GM23338 (cell line): Measurements from ENCODE around the gene CNOT4. TPM values are rescaled to one million over a fixed set of nuclear protein-coding genes. Genes with fewer than 3 reads are reported as not detected.

Experiments
- ATAC-seq: fragments of 200-7000 bp; cut with Tn5 transposase; 3 replicates; pipeline ENCODE4 v1.9.1; 2020
- DNase-seq: peaks from one replicate; pipeline ENCODE4 v3.0.0-alpha.2; 2015; ENCODE audit warnings: low spot score
- H2AFZ ChIP-seq: fragments of 200-600 bp; sonication (generic); 2 replicates; pipeline ENCODE4 v1.8.0; 2016; ENCODE audit warnings: antibody characterized with exemption, mild to moderate bottlenecking, moderate library complexity
- H3F3A ChIP-seq: fragments of 200-600 bp; sonication (generic); replicated peaks from 2 replicates; pipeline ENCODE4 v1.8.0; 2017; ENCODE audit warnings: antibody characterized with exemption, mixed run types, low read depth
- H3K27ac ChIP-seq: fragments of 200-600 bp; sonication (generic); 2 replicates; pipeline ENCODE4 v1.6.1; 2016; ENCODE audit warnings: low read depth
- H3K27me3 ChIP-seq: fragments of 200-600 bp; sonication (generic); 2 replicates; pipeline ENCODE4 v1.8.0; 2016; ENCODE audit warnings: mild to moderate bottlenecking, mixed run types, moderate library complexity; ENCODE audit not compliant: insufficient read depth
- H3K36me3 ChIP-seq: fragments of 200-600 bp; sonication (generic); 2 replicates; pipeline ENCODE4 v1.8.0; 2016; ENCODE audit warnings: mild to moderate bottlenecking; ENCODE audit not compliant: insufficient read depth
- H3K4me1 ChIP-seq: fragments of 200-600 bp; sonication (generic); 2 replicates; pipeline ENCODE4 v1.8.0; 2016; ENCODE audit warnings: mild to moderate bottlenecking, moderate library complexity; ENCODE audit not compliant: insufficient read depth
- H3K4me2 ChIP-seq: fragments of 200-600 bp; sonication (generic); 2 replicates; pipeline ENCODE4 v1.7.1; 2017; ENCODE audit warnings: mixed run types
- H3K4me3 ChIP-seq: fragments of 200-600 bp; sonication (generic); 2 replicates; pipeline ENCODE4 v1.6.1; 2016; ENCODE audit warnings: mixed run types
- H3K79me2 ChIP-seq: fragments of 200-600 bp; sonication (generic); replicated peaks from 2 replicates; pipeline ENCODE4 v1.8.0; 2017; ENCODE audit warnings: mild to moderate bottlenecking; ENCODE audit not compliant: insufficient read depth
- H3K9me2 ChIP-seq: fragments of 200-600 bp; sonication (generic); 2 replicates; pipeline ENCODE4 v1.8.0; 2017; ENCODE audit not compliant: insufficient read depth
- H4K20me1 ChIP-seq: fragments of 200-600 bp; sonication (generic); replicated peaks from 2 replicates; pipeline ENCODE4 v1.8.0; 2017; ENCODE audit warnings: mild to moderate bottlenecking; ENCODE audit not compliant: insufficient read depth
- H3K27ac Mint-ChIP-seq: 2 replicates; pipeline ENCODE4 v1.8.0; 2020; ENCODE audit warnings: inconsistent platforms, mild to moderate bottlenecking, moderate library complexity, mixed read lengths
- H3K27me3 Mint-ChIP-seq: 3 replicates; pipeline ENCODE4 v1.8.0; 2022; ENCODE audit warnings: low read depth, mild to moderate bottlenecking, moderate library complexity, mixed read lengths, inconsistent platforms; ENCODE audit not compliant: insufficient read depth, poor library complexity
- H3K36me3 Mint-ChIP-seq: 3 replicates; pipeline ENCODE4 v1.8.0; 2021; ENCODE audit warnings: low read depth, mild to moderate bottlenecking, inconsistent platforms, moderate library complexity, mixed read lengths
- H3K4me1 Mint-ChIP-seq: 3 replicates; pipeline ENCODE4 v1.8.0; 2020; ENCODE audit warnings: mild to moderate bottlenecking, inconsistent platforms, mixed read lengths
- H3K4me3 Mint-ChIP-seq: 3 replicates; pipeline ENCODE4 v1.8.0; 2021; ENCODE audit warnings: moderate library complexity, mild to moderate bottlenecking, inconsistent platforms, mixed read lengths
- H3K9me3 Mint-ChIP-seq: 3 replicates; pipeline ENCODE4 v1.8.0; 2020; ENCODE audit warnings: moderate library complexity, mild to moderate bottlenecking, inconsistent platforms, mixed read lengths
- CTCF ChIP-seq, 2 experiments: fragments of 200-600 bp in 1 of 2; sonication (generic) in 1 of 2; conservative IDR thresholded peaks; 2 replicates each; pipeline versions ENCODE4 v1.5.1 to v1.6.1; 2016 to 2017; ENCODE audit warnings: antibody characterized with exemption in 2 of 2, low read depth in 2 of 2, mild to moderate bottlenecking in 2 of 2, moderate library complexity in 1 of 2
- ETS1 ChIP-seq: IDR thresholded peaks from 2 replicates; pipeline ENCODE4 v1.6.1; 2016; ENCODE audit warnings: antibody characterized with exemption
- EZH2phosphoT487 ChIP-seq: fragments of 200-600 bp; sonication (generic); IDR thresholded peaks from one replicate; pipeline ENCODE4 v1.8.1; 2018; ENCODE audit warnings: antibody characterized with exemption; ENCODE audit not compliant: unreplicated experiment
- JUNB ChIP-seq: IDR thresholded peaks from one replicate; pipeline ENCODE4 v1.6.1; 2016; ENCODE audit warnings: antibody characterized with exemption; ENCODE audit not compliant: unreplicated experiment
- NANOG ChIP-seq: IDR thresholded peaks from 2 replicates; pipeline ENCODE4 v1.6.1; 2016; ENCODE audit warnings: antibody characterized with exemption, borderline replicate concordance
- POLR2AphosphoS5 ChIP-seq: IDR thresholded peaks from 2 replicates; pipeline ENCODE4 v1.6.1; 2016; ENCODE audit warnings: antibody characterized with exemption, low read depth
- STAT1 ChIP-seq: IDR thresholded peaks from one replicate; pipeline ENCODE4 v1.6.1; 2016; ENCODE audit warnings: antibody characterized with exemption; ENCODE audit not compliant: unreplicated experiment
- ZNF114 ChIP-seq: fragments of 250-450 bp; sonication (Bioruptor Pico); IDR thresholded peaks from 2 replicates; pipeline ENCODE4 v1.5.0; 2020; ENCODE audit warnings: mild to moderate bottlenecking, moderate library complexity
- ZNF462 ChIP-seq: fragments of 250-450 bp; sonication (Bioruptor Pico); IDR thresholded peaks from 2 replicates; pipeline ENCODE4 v1.5.0; 2020; ENCODE audit warnings: mild to moderate bottlenecking, moderate library complexity
- polyA plus RNA-seq: library from polyadenylated mRNA; unstranded; fragments of >200 nt; fragmentation: Nextera tagmentation; extraction: Ambion mirVana; gene quantifications from 2 replicates; pipeline ENCODE4 v1.2.1, GENCODE V29; 2016
- total RNA-seq: library from RNA; depleted of rRNA; stranded (reverse); fragments of >200 nt; shearing (Covaris generic); gene quantifications from 2 replicates; pipeline ENCODE4 v1.2.3, GENCODE V29; 2014

The CNOT4 gene
- total and polyA plus RNA-seq, 2 experiments from 2014 or later = 18.9 to 26.2 TPM

- TF ChIP-seq ETS1 (no peak), POLR2AphosphoS5 (no peak), STAT1 (no peak), EZH2phosphoT487 (no peak)
These were observed 43.3 kb downstream of the CNOT4 start (continued) for GRCh38 chr7:135466442-135467206.

GRCh38 chr7:135463908-135464307 is 46.0 kb downstream of the CNOT4 start:
- Histone ChIP-seq H2AFZ (no peak overlapping the region), H3K4me2 (no peak overlapping the region), H3K27ac (no peak overlapping the region), H3K4me1 (peaks cover 6% of the 10 kb centered on the region; the same call in 1 of the 2 replicates), H3F3A (no peaks in the 10 kb centered on the region), H3K27me3 (no peaks in the 10 kb centered on the region), H3K9me2 (no peaks in the 10 kb centered on the region), H3K4me3 (no peak overlapping the region), H3K79me2 (peaks cover 90% of the 10 kb centered on the region), H3K36me3 (no peaks in the 10 kb centered on the region), H4K20me1 (peaks cover 9% of the 10 kb centered on the region; the same call in 1 of the 2 replicates)
- H3K4me3 Mint-ChIP-seq = no peak overlapping the region
- peaks cover 2% of the 10 kb centered on the region for H3K27me3 Mint-ChIP-seq
- no peak for DNase-seq
- H3K4me1 Mint-ChIP-seq = peaks cover 11% of the 10 kb centered on the region; the same call in 2 of the 3 replicates
- no peak overlapping the region for H3K27ac Mint-ChIP-seq
- TF ChIP-seq JUNB (no peak), NANOG (no peak), ZNF114 (CRISPR knock-in tag) (no peak), POLR2AphosphoS5 (no peak), STAT1 (no peak), CTCF (conservative IDR thresholded peaks at IDR 0.05; ENCODE audit: low read depth in 2 of 2) (no peak), ZNF462 (CRISPR knock-in tag) (no peak)
- H3K36me3 Mint-ChIP-seq = no peaks in the 10 kb centered on the region; the same call in 2 of the 3 replicates
- no peaks in the 10 kb centered on the region; the same call in 2 of the 3 replicates for H3K9me3 Mint-ChIP-seq
- no peak for ATAC-seq
